ENCODE data around the gene ERBB4. TPM values are rescaled to one million over a fixed set of nuclear protein-coding genes. Genes with fewer than 3 reads are reported as not detected.

The ERBB4 gene
- total and polyA plus RNA-seq, 2 of the 8 experiments (the other 6 are each of a cell fraction or from before 2014, with no cell fraction given), result 0.34 to 1.3 TPM

DNA sequence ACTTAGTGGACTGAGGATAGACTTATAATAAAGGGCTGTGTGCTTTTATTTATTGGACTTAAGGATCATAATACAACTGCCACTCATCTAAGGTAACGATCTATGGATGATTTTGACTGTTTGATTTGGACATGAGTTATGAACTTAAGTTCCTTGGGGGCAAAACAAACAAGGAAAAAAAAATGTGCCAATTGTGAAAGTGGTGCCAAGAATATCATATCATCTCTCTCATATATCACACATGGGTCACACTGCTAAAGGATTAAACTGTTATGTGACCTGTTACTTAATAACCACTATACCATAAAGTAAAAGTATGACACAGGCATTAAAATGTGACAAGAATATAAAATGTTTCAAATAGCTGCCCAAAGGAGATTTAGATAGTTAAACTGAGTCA lies 886.3 kb downstream of the ERBB4 start (continued):
- TF ChIP-seq NANOG (IDR thresholded peaks at IDR 0.05; ENCODE audit: insufficient read depth, low read depth, low read length, poor library complexity, severe bottlenecking), result no peak
- no peak for TF ChIP-seq NRF1 (IDR thresholded peaks at IDR 0.05; ENCODE audit: low read depth, low read length)
- TF ChIP-seq RBBP5 (IDR thresholded peaks at IDR 0.05; ENCODE audit: borderline replicate concordance, low read depth, low read length), result no peak
- TF ChIP-seq RFX5 (IDR thresholded peaks at IDR 0.05; ENCODE audit: borderline replicate concordance, low read depth, low read length), result no peak
- no peak for TF ChIP-seq CBX5 (IDR thresholded peaks at IDR 0.05; ENCODE audit: low read depth, low read length)
- TF ChIP-seq CTBP2 (IDR thresholded peaks at IDR 0.05; ENCODE audit: borderline replicate concordance, insufficient read depth, insufficient read length, low read length), result no peak
- TF ChIP-seq ZNF274 (IDR thresholded peaks at IDR 0.05; ENCODE audit: borderline replicate concordance, extremely low read depth, low read length), result no peak
- no peak for TF ChIP-seq JUND (IDR thresholded peaks at IDR 0.05; ENCODE audit: low read length)
